ENCODE measurements around the gene PUSL1.
A peak's percentile ranks its signal among the peaks of the same experiment; 100 is the strongest.

Gene PUSL1

GRCh38 chr1:1314678-1315335 is 6.4 kb downstream of the PUSL1 start:
- TF ChIP-seq MYNN (tag by site-specific recombination; IDR thresholded peaks at IDR 0.05; ENCODE audit: borderline replicate concordance), result no peak
- TF ChIP-seq ZNF248 (tag by site-specific recombination; IDR thresholded peaks at IDR 0.05), result no peak
- TF ChIP-seq, protein P1, sequence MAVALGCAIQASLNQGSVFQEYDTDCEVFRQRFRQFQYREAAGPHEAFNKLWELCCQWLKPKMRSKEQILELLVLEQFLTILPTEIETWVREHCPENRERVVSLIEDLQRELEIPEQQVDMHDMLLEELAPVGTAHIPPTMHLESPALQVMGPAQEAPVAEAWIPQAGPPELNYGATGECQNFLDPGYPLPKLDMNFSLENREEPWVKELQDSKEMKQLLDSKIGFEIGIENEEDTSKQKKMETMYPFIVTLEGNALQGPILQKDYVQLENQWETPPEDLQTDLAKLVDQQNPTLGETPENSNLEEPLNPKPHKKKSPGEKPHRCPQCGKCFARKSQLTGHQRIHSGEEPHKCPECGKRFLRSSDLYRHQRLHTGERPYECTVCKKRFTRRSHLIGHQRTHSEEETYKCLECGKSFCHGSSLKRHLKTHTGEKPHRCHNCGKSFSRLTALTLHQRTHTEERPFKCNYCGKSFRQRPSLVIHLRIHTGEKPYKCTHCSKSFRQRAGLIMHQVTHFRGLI (tag by site-specific recombination; IDR thresholded peaks at IDR 0.05), result no peak
- TF ChIP-seq ZNF600 (tag by site-specific recombination; IDR thresholded peaks at IDR 0.05), result 0 out of 2 replicates have a peak, but pooled peaks have one; percentile 17
- no peak for TF ChIP-seq ZNF132 (tag by site-specific recombination; IDR thresholded peaks at IDR 0.05; ENCODE audit: borderline replicate concordance)
- TF ChIP-seq, protein P2, sequence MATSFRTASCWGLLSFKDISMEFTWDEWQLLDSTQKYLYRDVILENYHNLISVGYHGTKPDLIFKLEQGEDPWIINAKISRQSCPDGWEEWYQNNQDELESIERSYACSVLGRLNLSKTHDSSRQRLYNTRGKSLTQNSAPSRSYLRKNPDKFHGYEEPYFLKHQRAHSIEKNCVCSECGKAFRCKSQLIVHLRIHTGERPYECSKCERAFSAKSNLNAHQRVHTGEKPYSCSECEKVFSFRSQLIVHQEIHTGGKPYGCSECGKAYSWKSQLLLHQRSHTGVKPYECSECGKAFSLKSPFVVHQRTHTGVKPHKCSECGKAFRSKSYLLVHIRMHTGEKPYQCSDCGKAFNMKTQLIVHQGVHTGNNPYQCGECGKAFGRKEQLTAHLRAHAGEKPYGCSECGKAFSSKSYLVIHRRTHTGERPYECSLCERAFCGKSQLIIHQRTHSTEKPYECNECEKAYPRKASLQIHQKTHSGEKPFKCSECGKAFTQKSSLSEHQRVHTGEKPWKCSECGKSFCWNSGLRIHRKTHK (tag by site-specific recombination; IDR thresholded peaks at IDR 0.05), result no peak
- no peak for TF ChIP-seq KLF7 (tag by site-specific recombination; IDR thresholded peaks at IDR 0.05; ENCODE audit: borderline replicate concordance)
- no peak for TF ChIP-seq ZNF169 (tag by site-specific recombination; IDR thresholded peaks at IDR 0.05)
- no peak for TF ChIP-seq ZXDB (tag by site-specific recombination; IDR thresholded peaks at IDR 0.05)
- TF ChIP-seq ZNF48 (tag by site-specific recombination; IDR thresholded peaks at IDR 0.05), result no peak
- TF ChIP-seq ZNF335 (tag by site-specific recombination; conservative IDR thresholded peaks at IDR 0.05), result no peak
- no peak for TF ChIP-seq ZNF529 (tag by site-specific recombination; IDR thresholded peaks at IDR 0.05; ENCODE audit: insufficient replicate concordance)
- peak; percentile 46; the same call in 1 of the 2 replicates for TF ChIP-seq KLF1 (tag by site-specific recombination; IDR thresholded peaks at IDR 0.05)
- no peak for TF ChIP-seq ZBTB8A (tag by site-specific recombination; IDR thresholded peaks at IDR 0.05)
- 0 out of 2 replicates have a peak, but pooled peaks have one; percentile 34 for TF ChIP-seq ZNF596 (tag by site-specific recombination; IDR thresholded peaks at IDR 0.05)
- no peak for TF ChIP-seq ZNF654 (tag by site-specific recombination; IDR thresholded peaks at IDR 0.05; ENCODE audit: low read depth)
- TF ChIP-seq, protein P3, sequence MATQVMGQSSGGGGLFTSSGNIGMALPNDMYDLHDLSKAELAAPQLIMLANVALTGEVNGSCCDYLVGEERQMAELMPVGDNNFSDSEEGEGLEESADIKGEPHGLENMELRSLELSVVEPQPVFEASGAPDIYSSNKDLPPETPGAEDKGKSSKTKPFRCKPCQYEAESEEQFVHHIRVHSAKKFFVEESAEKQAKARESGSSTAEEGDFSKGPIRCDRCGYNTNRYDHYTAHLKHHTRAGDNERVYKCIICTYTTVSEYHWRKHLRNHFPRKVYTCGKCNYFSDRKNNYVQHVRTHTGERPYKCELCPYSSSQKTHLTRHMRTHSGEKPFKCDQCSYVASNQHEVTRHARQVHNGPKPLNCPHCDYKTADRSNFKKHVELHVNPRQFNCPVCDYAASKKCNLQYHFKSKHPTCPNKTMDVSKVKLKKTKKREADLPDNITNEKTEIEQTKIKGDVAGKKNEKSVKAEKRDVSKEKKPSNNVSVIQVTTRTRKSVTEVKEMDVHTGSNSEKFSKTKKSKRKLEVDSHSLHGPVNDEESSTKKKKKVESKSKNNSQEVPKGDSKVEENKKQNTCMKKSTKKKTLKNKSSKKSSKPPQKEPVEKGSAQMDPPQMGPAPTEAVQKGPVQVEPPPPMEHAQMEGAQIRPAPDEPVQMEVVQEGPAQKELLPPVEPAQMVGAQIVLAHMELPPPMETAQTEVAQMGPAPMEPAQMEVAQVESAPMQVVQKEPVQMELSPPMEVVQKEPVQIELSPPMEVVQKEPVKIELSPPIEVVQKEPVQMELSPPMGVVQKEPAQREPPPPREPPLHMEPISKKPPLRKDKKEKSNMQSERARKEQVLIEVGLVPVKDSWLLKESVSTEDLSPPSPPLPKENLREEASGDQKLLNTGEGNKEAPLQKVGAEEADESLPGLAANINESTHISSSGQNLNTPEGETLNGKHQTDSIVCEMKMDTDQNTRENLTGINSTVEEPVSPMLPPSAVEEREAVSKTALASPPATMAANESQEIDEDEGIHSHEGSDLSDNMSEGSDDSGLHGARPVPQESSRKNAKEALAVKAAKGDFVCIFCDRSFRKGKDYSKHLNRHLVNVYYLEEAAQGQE (tag by site-specific recombination; IDR thresholded peaks at IDR 0.05), result no peak
- TF ChIP-seq ZNF521 (tag by site-specific recombination; IDR thresholded peaks at IDR 0.05), result no peak
- TF ChIP-seq, protein P4, sequence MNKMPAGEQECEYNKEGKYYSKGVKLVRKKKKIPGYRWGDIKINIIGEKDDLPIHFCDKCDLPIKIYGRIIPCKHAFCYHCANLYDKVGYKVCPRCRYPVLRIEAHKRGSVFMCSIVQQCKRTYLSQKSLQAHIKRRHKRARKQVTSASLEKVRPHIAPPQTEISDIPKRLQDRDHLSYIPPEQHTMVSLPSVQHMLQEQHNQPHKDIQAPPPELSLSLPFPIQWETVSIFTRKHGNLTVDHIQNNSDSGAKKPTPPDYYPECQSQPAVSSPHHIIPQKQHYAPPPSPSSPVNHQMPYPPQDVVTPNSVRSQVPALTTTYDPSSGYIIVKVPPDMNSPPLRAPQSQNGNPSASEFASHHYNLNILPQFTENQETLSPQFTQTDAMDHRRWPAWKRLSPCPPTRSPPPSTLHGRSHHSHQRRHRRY (tag by site-specific recombination; IDR thresholded peaks at IDR 0.05), result no peak
- TF ChIP-seq ZNF488 (tag by site-specific recombination; IDR thresholded peaks at IDR 0.05), result no peak
- TF ChIP-seq ZNF19 (tag by site-specific recombination; IDR thresholded peaks at IDR 0.05; ENCODE audit: low read depth), result no peak
- TF ChIP-seq BCL11B (tag by site-specific recombination; IDR thresholded peaks at IDR 0.05; ENCODE audit: low read depth), result no peak
- TF ChIP-seq ZNF138 (tag by site-specific recombination; IDR thresholded peaks at IDR 0.05; ENCODE audit: borderline replicate concordance), result no peak
- no peak for TF ChIP-seq ZNF623 (tag by site-specific recombination; IDR thresholded peaks at IDR 0.05)
- no peak for TF ChIP-seq ZNF211 (tag by site-specific recombination; IDR thresholded peaks at IDR 0.05; ENCODE audit: low read depth)
- TF ChIP-seq ZNF610 (tag by site-specific recombination; IDR thresholded peaks at IDR 0.05; ENCODE audit: borderline replicate concordance), result no peak
- Histone ChIP-seq H3K36me3 (ENCODE audit: control insufficient read depth in 2 of 2, insufficient read depth in 1 of 2, low read length in 2 of 2) (peaks cover 20 to 83% of the 10 kb centered on the region in 2 experiments), H3K9me3 (ENCODE audit: control insufficient read depth, insufficient read depth, low read depth, low read length) (no peaks in the 10 kb centered on the region), H3K4me1 (ENCODE audit: control insufficient read depth, insufficient read depth, low read length) (peaks cover 17% of the 10 kb centered on the region), H3K4me3 (ENCODE audit: low read depth, low read length) (no peak overlapping the region), H3K27ac (ENCODE audit: extremely low read depth, low read depth, low read length) (no peak overlapping the region)
- ChIA-PET CTCF (no interaction called here), POLR2A (interaction anchor here (0.5 to 1.3 kb wide), 2 partner anchors 13 to 29 kb away, joined by 3 to 4 read pairs; no protein-coding TSS in a partner anchor)

Measured in HEK293 (cell line).